GM13976 (cell line): Measurements from ENCODE around the gene CDC42SE1.
"Not testable (repeated sequence)": the region's sequence is repeated elsewhere in the genome, so short reads cannot be mapped to it uniquely, and the experiment has no call there.

Experiments used
- DNase-seq: peaks from one replicate; pipeline ENCODE4 v3.0.0; 2012; ENCODE audit warnings: low spot score
- CTCF ChIP-seq: IDR thresholded peaks from 2 replicates; pipeline ENCODE4 v1.5.1; 2012; ENCODE audit warnings: borderline replicate concordance, mild to moderate bottlenecking; ENCODE audit not compliant: insufficient read depth; ENCODE audit errors: extremely low read depth, missing control alignments, control extremely low read depth
- in situ Hi-C: fragments of 300-500 bp; cut with MboI; formaldehyde crosslinking; loops from one replicate; pipeline ENCODE4 v1.12.0; 2022; ENCODE audit warnings: low sequenced_read_pairs, mixed read lengths, inconsistent platforms; ENCODE audit not compliant: unreplicated experiment

The CDC42SE1 gene

GRCh38 chr1:151059109-151060006 is at the start of gene CDC42SE1:
CDC42SE1 (minus strand) TSS chr1:151059622; CDS start chr1:151055730, 3,892 bp downstream.
- DNase-seq: peak; percentile 93
- TF ChIP-seq CTCF: peak; percentile 81
- in situ Hi-C loops: no loop called here

GRCh38 chr1:151108331-151108730 is 48.9 kb upstream of the CDC42SE1 start:
- no peak for DNase-seq
- TF ChIP-seq CTCF: no peak
- in situ Hi-C loops: no loop called here

GRCh38 chr1:151106894-151107293 is 47.5 kb upstream of the CDC42SE1 start:
- TF ChIP-seq CTCF: no peak
- no peak for DNase-seq
- in situ Hi-C loops: no loop called here

- DNase-seq: no peak
- in situ Hi-C loops: no loop called here
- TF ChIP-seq CTCF: no peak
These were observed 45.2 kb upstream of the CDC42SE1 start for GRCh38 chr1:151104630-151105029.

- in situ Hi-C loops: loop anchor here (10.0 kb wide), 1 partner anchor 57 kb away; the partner anchor contains the start of gene TNFAIP8L2
- TF ChIP-seq CTCF: no peak
- DNase-seq: no peak
These were observed 38.7 kb upstream of the CDC42SE1 start for GRCh38 chr1:151098126-151098525.

- in situ Hi-C loops: loop anchor here (10.0 kb wide), 1 partner anchor 57 kb away; the partner anchor contains the start of gene TNFAIP8L2
- DNase-seq: not testable (repeated sequence)
These were observed 38.0 kb upstream of the CDC42SE1 start for GRCh38 chr1:151097426-151097825.

GRCh38 chr1:151085953-151086559 is 26.6 kb upstream of the CDC42SE1 start:
- DNase-seq: no peak
- TF ChIP-seq CTCF: no peak
- in situ Hi-C loops: no loop called here
